GM12878 (cell line): Measurements from ENCODE around the gene CDC37L1.
A peak's percentile ranks its signal among the peaks of the same experiment; 100 is the strongest.

Source experiments
- CEBPB ChIP-seq, 2 experiments: fragments of 150-350 bp in 1 of 2; IDR thresholded peaks; 2 replicates each; pipeline ENCODE4 v1.6.1; 2012 to 2014; ENCODE audit warnings: low read depth in 2 of 2, low read length in 2 of 2, borderline replicate concordance in 1 of 2, inconsistent platforms in 1 of 2
- EP300 ChIP-seq, 2 experiments: fragments of 150-350 bp in 1 of 2; IDR thresholded peaks; 2 replicates each; pipeline ENCODE4 v1.6.1; 2011 to 2012; ENCODE audit warnings: low read depth in 2 of 2, low read length in 2 of 2, borderline replicate concordance in 1 of 2, improper control_type of control experiment in 1 of 2, inconsistent platforms in 1 of 2; ENCODE audit not compliant: control insufficient read depth in 1 of 2
- EZH2 ChIP-seq: IDR thresholded peaks from 2 replicates; pipeline ENCODE4 v1.6.1; 2012; ENCODE audit warnings: low read depth, mild to moderate bottlenecking, control low read depth, inconsistent platforms, low read length, borderline replicate concordance; ENCODE audit not compliant: control insufficient read depth
- NR2C2 ChIP-seq: IDR thresholded peaks from 2 replicates; pipeline ENCODE4 v1.6.1; 2011; ENCODE audit warnings: borderline replicate concordance, low read depth; ENCODE audit not compliant: control insufficient read depth, insufficient read length
- POLR2AphosphoS5 ChIP-seq: IDR thresholded peaks from 2 replicates; pipeline ENCODE4 v1.6.1; 2011; ENCODE audit warnings: mild to moderate bottlenecking, low read length, inconsistent platforms
- RCOR1 ChIP-seq: conservative IDR thresholded peaks from 2 replicates; pipeline ENCODE4 v1.6.1; 2012; ENCODE audit warnings: low read depth, low read length, improper control_type of control experiment
- YY1 ChIP-seq: IDR thresholded peaks from 2 replicates; pipeline ENCODE4 v1.6.1; 2011; ENCODE audit warnings: low read depth, mild to moderate bottlenecking, low read length
- ZNF24 ChIP-seq: fragments of 450-650 bp; IDR thresholded peaks from 2 replicates; pipeline ENCODE4 v1.6.1; 2017; ENCODE audit warnings: antibody characterized with exemption, mild to moderate bottlenecking
- TF ChIP-seq, protein P1 (sequence below): IDR thresholded peaks from 2 replicates; pipeline ENCODE4 v1.6.1; 2012; ENCODE audit warnings: low read depth, low read length, improper control_type of control experiment
- TF ChIP-seq, protein P2 (sequence below), 3 experiments: IDR thresholded peaks in 2 of 3; conservative IDR thresholded peaks in 1 of 3; 2 replicates each; pipeline ENCODE4 v1.5.1; 2011; ENCODE audit warnings: low read depth in 3 of 3, low read length in 3 of 3, mild to moderate bottlenecking in 3 of 3, control low read depth in 2 of 3, moderate library complexity in 2 of 3, inconsistent platforms in 1 of 3, mixed read lengths in 1 of 3; ENCODE audit not compliant: control insufficient read depth in 2 of 3, insufficient read depth in 1 of 3; ENCODE audit errors: extremely low read depth in 1 of 3
- TF ChIP-seq, protein P3 (sequence below): fragments of 450-650 bp; formaldehyde crosslinking; IDR thresholded peaks from 2 replicates; pipeline ENCODE4 v1.4.0; 2020; ENCODE audit warnings: mild to moderate bottlenecking, moderate library complexity
- TF ChIP-seq, protein P4 (sequence below): IDR thresholded peaks from 2 replicates; pipeline ENCODE4 v1.6.1; 2011; ENCODE audit warnings: low read depth, low read length, improper control_type of control experiment, borderline replicate concordance
- TF ChIP-seq, protein P5 (sequence below): IDR thresholded peaks from 2 replicates; pipeline ENCODE4 v1.6.1; 2012; ENCODE audit warnings: low read depth, low read length, improper control_type of control experiment
- TF ChIP-seq, protein P6 (sequence below): IDR thresholded peaks from 2 replicates; pipeline ENCODE4 v1.6.1; 2011; ENCODE audit warnings: low read depth, mild to moderate bottlenecking, low read length, moderate library complexity, borderline replicate concordance; ENCODE audit errors: extremely low read depth

DNA sequence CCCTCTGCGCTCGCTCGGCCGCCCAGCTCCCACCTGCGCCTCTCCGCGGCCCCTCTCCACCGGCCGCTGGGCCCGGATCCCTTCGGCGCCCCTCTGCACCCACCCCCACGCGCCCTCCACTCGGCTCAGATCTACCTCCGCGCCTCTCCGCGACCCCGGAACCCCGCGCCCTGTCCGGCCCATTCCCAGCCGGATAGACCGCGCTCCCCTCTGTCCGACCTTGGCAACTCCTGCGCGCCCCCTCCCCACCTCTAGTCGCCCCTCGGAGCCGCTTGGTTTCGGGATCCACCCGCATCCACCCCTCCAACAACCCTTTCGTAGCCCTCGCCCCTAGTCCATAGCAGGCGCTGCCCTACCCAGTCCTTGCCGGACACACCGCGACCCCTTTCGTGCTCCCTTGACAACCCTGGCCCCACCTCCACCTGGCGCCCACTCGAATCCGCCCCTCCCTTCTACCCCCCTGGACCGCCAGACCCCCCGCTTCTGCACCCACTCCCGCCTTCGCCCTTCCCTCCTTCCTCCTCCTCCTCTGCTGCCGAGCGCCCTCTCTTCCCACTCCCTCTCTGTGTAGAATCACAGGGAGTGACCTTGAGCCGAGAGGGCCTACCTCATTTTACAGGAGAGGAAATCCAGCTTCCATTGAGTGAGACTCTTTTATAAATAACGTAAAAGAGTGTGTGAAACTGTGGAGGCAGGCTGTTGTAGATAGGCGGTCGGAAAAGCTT, 62.2 kb downstream of the CDC37L1 start:
- TF ChIP-seq CEBPB (IDR thresholded peaks at IDR 0.05; ENCODE audit: borderline replicate concordance in 1 of 2, low read depth in 2 of 2, low read length in 2 of 2) = no peak
- TF ChIP-seq ZNF24 = no peak
- TF ChIP-seq, protein P1, sequence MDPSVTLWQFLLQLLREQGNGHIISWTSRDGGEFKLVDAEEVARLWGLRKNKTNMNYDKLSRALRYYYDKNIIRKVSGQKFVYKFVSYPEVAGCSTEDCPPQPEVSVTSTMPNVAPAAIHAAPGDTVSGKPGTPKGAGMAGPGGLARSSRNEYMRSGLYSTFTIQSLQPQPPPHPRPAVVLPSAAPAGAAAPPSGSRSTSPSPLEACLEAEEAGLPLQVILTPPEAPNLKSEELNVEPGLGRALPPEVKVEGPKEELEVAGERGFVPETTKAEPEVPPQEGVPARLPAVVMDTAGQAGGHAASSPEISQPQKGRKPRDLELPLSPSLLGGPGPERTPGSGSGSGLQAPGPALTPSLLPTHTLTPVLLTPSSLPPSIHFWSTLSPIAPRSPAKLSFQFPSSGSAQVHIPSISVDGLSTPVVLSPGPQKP = peak; percentile 6; the same call in 1 of the 2 replicates
- TF ChIP-seq, protein P2, sequence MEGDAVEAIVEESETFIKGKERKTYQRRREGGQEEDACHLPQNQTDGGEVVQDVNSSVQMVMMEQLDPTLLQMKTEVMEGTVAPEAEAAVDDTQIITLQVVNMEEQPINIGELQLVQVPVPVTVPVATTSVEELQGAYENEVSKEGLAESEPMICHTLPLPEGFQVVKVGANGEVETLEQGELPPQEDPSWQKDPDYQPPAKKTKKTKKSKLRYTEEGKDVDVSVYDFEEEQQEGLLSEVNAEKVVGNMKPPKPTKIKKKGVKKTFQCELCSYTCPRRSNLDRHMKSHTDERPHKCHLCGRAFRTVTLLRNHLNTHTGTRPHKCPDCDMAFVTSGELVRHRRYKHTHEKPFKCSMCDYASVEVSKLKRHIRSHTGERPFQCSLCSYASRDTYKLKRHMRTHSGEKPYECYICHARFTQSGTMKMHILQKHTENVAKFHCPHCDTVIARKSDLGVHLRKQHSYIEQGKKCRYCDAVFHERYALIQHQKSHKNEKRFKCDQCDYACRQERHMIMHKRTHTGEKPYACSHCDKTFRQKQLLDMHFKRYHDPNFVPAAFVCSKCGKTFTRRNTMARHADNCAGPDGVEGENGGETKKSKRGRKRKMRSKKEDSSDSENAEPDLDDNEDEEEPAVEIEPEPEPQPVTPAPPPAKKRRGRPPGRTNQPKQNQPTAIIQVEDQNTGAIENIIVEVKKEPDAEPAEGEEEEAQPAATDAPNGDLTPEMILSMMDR (IDR thresholded peaks at IDR 0.05 in 2 of 3, conservative IDR thresholded peaks at IDR 0.05 in 1 of 3; ENCODE audit: control insufficient read depth in 2 of 3, extremely low read depth in 1 of 3, insufficient read depth in 1 of 3, low read depth in 3 of 3, low read length in 3 of 3) = no peak
- TF ChIP-seq, protein P3, sequence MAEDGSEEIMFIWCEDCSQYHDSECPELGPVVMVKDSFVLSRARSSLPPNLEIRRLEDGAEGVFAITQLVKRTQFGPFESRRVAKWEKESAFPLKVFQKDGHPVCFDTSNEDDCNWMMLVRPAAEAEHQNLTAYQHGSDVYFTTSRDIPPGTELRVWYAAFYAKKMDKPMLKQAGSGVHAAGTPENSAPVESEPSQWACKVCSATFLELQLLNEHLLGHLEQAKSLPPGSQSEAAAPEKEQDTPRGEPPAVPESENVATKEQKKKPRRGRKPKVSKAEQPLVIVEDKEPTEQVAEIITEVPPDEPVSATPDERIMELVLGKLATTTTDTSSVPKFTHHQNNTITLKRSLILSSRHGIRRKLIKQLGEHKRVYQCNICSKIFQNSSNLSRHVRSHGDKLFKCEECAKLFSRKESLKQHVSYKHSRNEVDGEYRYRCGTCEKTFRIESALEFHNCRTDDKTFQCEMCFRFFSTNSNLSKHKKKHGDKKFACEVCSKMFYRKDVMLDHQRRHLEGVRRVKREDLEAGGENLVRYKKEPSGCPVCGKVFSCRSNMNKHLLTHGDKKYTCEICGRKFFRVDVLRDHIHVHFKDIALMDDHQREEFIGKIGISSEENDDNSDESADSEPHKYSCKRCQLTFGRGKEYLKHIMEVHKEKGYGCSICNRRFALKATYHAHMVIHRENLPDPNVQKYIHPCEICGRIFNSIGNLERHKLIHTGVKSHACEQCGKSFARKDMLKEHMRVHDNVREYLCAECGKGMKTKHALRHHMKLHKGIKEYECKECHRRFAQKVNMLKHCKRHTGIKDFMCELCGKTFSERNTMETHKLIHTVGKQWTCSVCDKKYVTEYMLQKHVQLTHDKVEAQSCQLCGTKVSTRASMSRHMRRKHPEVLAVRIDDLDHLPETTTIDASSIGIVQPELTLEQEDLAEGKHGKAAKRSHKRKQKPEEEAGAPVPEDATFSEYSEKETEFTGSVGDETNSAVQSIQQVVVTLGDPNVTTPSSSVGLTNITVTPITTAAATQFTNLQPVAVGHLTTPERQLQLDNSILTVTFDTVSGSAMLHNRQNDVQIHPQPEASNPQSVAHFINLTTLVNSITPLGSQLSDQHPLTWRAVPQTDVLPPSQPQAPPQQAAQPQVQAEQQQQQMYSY (CRISPR knock-in tag) = no peak
- TF ChIP-seq, protein P4, sequence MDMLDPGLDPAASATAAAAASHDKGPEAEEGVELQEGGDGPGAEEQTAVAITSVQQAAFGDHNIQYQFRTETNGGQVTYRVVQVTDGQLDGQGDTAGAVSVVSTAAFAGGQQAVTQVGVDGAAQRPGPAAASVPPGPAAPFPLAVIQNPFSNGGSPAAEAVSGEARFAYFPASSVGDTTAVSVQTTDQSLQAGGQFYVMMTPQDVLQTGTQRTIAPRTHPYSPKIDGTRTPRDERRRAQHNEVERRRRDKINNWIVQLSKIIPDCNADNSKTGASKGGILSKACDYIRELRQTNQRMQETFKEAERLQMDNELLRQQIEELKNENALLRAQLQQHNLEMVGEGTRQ = no peak
- no peak for TF ChIP-seq YY1
- no peak for TF ChIP-seq NR2C2
- TF ChIP-seq EZH2 = no peak
- TF ChIP-seq, protein P5, sequence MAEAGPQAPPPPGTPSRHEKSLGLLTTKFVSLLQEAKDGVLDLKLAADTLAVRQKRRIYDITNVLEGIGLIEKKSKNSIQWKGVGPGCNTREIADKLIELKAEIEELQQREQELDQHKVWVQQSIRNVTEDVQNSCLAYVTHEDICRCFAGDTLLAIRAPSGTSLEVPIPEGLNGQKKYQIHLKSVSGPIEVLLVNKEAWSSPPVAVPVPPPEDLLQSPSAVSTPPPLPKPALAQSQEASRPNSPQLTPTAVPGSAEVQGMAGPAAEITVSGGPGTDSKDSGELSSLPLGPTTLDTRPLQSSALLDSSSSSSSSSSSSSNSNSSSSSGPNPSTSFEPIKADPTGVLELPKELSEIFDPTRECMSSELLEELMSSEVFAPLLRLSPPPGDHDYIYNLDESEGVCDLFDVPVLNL = no peak
- TF ChIP-seq, protein P6, sequence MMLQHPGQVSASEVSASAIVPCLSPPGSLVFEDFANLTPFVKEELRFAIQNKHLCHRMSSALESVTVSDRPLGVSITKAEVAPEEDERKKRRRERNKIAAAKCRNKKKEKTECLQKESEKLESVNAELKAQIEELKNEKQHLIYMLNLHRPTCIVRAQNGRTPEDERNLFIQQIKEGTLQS = no peak
- no peak for TF ChIP-seq EP300 (IDR thresholded peaks at IDR 0.05; ENCODE audit: borderline replicate concordance in 1 of 2, control insufficient read depth in 1 of 2, low read depth in 2 of 2, low read length in 2 of 2)
- no peak for TF ChIP-seq RCOR1
- no peak for TF ChIP-seq POLR2AphosphoS5
